Measurements from ENCODE around the gene PNPLA5.

The PNPLA5 gene

GRCh38 chr22:43901976-43902643 lies 10.3 kb upstream of the PNPLA5 start:
- no peak for DNase-seq (ENCODE audit: low read depth)

- DNase-seq (ENCODE audit: low read depth) = no peak
Measured at GRCh38 chr22:43900206-43900605, 8.4 kb upstream of the PNPLA5 start.

DNA sequence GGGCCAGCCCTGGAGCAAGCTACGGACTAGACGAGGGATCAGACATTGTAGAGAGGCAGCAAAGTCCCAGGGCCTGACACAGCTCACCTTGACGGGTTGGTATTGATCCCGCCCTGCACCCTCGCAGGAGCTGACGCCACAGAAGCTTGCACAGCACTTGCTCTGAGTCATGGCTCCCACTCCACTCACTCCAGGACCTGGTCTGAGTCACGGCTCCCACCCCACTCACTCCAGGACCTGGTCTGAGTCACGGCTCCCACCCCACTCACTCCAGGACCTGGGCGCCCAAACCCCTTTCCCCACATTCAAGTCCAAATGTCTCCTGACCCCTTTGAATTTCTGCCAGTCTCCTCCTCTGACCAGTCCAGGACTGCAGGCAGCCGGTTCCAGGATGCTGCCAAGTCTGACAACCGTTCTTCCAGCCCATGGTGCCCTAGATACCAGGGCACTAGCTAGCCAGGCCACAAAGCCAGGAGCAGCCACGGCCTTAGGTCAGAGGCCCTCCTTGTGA lies 6.0 kb upstream of the PNPLA5 start:
- no peak for DNase-seq (ENCODE audit: low read depth)

GRCh38 chr22:43895986-43896645 lies 4.3 kb upstream of the PNPLA5 start:
- no peak for DNase-seq (ENCODE audit: low read depth)

- no peak for DNase-seq (ENCODE audit: low read depth)
Measured at GRCh38 chr22:43894122-43894521, 2.3 kb upstream of the PNPLA5 start.

GRCh38 chr22:43893266-43893665 lies 1.5 kb upstream of the PNPLA5 start:
- no peak for DNase-seq (ENCODE audit: low read depth)

- DNase-seq (ENCODE audit: low read depth) = no peak
Measured at GRCh38 chr22:43892183-43892894, 526 bp upstream of the PNPLA5 start.

DNA sequence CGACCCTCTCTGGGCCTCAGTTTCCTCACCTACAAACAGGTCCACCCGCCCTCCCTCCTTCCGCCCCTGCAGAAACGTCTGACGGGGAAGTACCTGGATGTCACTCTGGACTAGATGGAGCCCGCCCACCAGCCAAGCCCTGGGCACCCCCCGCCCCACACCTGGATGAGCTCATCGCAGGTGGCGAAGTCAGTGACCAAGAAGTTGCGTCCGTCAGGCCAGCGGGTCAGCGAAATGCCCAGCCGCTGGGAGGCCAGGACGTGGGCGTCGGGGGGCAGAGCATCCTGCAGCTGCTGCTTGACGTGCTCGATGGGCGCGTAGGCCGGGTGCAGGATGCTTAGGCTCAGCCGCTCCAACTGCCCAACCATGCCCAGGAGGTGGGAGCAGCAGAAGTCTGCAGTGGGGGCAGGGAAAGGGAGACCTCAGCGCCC lies 897 bp downstream of the PNPLA5 start:
- DNase-seq (ENCODE audit: low read depth) = no peak

DNA sequence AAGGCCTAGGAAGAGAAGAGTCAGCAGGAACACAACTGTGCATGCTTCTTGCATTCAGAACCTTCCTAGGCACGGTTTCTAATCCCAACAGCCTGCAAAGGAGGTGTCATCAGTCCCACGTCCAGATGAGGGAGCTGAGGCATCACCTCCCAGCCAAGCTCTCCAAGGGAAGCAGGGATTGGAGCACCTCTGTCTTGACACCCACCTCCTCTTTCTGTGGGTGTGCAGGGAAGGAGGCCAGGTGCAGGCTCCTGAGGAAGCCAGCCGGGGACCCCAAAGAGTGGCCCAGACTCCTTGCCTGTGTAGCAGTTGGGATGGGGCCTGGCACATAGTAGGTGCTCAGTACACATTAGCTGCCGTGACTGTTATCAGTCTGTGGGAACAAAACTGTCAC lies 2.0 kb downstream of the PNPLA5 start:
- no peak for DNase-seq (ENCODE audit: low read depth)

DNA sequence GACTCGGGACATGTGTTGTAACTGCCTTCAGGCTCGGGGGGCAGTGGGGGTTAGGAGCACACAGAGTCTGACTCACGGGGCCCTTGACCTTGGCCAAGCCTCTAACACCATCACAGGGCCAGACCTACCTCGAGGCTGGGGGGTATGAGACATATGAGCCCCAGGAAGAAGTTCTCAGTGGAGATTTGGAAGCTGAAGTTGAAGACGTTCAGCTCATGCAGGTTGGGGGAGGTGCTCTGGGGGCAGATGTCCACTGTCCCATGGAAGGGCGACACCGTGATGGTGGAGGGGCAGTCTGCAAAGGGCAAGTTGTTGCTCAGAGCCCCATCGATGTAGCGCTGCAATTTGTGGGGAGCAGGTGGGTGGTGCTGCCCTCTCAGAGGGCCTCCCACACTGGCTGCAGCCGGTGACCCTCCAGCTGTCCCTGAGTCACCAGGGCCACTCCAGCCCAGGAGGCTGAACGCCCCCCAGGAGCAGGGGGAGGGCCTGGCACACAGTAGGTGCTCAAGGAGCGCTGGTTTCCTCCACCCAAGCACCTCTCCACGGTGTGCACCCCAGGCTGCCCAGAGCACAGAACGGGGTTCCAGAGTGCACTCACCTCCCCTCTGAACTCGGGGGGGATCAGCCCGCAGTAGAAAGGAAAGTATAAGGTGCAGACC lies 2.5 kb downstream of the PNPLA5 start:
- no peak for DNase-seq (ENCODE audit: low read depth)

DNA sequence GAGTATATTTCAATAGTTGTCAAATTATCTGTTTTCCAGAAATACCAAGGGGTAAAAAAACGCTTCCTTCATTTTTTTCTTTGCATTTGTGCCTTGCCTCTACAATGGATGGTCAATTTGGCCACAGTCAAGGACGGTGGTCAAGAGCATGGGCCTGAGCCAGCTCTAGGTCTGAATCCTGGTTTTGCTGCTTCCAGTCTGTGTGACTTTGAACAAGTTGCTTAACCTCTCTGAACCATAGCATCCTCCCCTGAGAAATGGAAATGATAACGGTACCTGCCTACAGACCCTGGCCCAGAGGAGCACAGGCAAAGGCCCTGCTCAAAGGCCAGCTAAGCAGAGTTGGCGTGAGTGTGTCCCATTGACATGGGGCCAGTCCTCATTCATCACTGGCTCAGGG lies 3.1 kb downstream of the PNPLA5 start:
- DNase-seq (ENCODE audit: low read depth) = no peak

DNA sequence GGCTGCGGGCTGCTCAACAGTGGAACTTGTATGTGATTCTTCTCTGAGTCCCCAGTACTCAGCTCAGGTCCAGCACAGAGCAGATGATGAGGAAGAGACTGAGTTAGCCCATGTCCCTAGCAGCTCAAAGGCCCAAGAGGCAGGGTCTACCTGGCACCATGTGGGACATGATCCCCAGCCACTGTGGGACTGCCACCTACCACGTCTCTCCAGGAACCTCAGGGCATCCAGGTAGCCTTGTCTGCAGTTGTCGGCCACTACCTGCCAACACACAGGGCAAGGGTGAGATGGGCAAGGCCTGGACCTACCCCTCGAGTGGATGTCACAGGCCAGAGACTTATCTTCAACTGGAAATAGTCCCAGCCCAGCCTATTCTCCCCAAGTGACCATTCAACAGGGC lies 4.4 kb downstream of the PNPLA5 start:
- DNase-seq (ENCODE audit: low read depth) = no peak

DNA sequence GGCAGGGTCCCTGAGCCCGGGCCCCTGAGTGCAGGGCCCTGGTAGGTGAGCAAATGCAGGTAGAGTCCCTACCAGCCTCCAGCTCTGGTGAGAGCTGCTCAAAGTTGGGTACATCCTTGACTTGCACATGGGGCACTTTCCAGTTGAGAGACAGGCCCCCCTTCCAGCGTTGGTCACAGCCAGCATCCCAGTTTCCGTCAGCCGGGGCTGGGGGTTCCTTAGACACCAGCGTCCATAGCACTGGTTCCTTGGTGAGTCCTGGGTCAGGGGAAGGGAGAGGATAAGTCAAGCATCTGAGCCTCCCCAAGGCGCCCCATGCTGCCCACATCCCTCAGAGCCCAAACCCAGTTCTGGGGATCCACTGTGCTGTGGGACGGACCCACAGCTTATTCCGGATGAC lies 5.6 kb downstream of the PNPLA5 start:
- no peak for DNase-seq (ENCODE audit: low read depth)

GRCh38 chr22:43885786-43886185 lies 6.0 kb downstream of the PNPLA5 start:
- no peak for DNase-seq (ENCODE audit: low read depth)

- DNase-seq (ENCODE audit: low read depth) = no peak
Measured at GRCh38 chr22:43885319-43885671, 6.5 kb downstream of the PNPLA5 start.

- no peak for DNase-seq (ENCODE audit: low read depth)
Measured at GRCh38 chr22:43884600-43885318, 7.1 kb downstream of the PNPLA5 start.

- no peak for DNase-seq (ENCODE audit: low read depth)
Measured at GRCh38 chr22:43883719-43884415, 7.9 kb downstream of the PNPLA5 start.

DNA sequence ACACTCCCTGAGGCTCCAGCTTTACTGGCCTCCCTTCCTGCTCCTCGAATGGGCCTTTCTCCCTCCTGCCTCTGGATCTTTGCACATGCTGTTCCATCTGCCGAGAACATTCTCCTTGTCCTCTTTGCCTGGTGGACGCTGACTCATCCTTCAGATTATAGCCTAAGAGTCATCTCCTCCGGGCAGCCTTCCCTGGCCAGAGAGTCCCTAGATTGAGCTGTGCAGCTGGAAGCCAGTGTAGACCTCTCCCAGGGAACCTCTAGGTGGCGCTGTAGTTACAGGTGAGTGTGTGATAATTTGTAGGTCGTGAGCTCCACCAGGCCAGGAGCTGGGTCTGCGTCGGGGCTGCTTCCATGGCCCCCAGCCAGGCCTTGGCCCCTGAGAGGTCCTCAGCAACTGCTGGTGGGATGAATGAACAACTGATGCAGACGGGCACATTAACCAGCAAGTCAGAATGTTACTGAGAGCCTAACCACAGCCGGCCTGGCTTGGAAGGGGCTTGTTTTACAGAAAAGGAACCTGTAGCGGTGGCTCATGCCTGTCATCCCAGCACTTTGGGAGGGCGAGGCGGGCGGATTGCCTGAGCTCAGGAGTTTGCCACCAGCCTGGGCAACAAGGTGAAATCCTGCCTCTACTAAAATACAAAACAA lies 8.7 kb downstream of the PNPLA5 start:
- no peak for DNase-seq (ENCODE audit: low read depth)

GRCh38 chr22:43882122-43882767 lies 9.6 kb downstream of the PNPLA5 start:
- no peak for DNase-seq (ENCODE audit: low read depth)

Data from stimulated activated CD8-positive, alpha-beta memory T cell treated with anti-CD3 and anti-CD28 coated beads, Interleukin-12 subunit alpha, Interleukin-12 subunit beta, amount 100 ng/mL, for 4 hours (primary cell).